Measurements from ENCODE around the gene EGR1. TPM values are rescaled to one million over a fixed set of nuclear protein-coding genes. Genes with fewer than 3 reads are reported as not detected.
"Not testable (repeated sequence)": the region's sequence is repeated elsewhere in the genome, so short reads cannot be mapped to it uniquely, and the experiment has no call there.

EGR1 gene
- polyA plus RNA-seq, 3 donors: 52.2 to 804 (median 703) TPM

DNA sequence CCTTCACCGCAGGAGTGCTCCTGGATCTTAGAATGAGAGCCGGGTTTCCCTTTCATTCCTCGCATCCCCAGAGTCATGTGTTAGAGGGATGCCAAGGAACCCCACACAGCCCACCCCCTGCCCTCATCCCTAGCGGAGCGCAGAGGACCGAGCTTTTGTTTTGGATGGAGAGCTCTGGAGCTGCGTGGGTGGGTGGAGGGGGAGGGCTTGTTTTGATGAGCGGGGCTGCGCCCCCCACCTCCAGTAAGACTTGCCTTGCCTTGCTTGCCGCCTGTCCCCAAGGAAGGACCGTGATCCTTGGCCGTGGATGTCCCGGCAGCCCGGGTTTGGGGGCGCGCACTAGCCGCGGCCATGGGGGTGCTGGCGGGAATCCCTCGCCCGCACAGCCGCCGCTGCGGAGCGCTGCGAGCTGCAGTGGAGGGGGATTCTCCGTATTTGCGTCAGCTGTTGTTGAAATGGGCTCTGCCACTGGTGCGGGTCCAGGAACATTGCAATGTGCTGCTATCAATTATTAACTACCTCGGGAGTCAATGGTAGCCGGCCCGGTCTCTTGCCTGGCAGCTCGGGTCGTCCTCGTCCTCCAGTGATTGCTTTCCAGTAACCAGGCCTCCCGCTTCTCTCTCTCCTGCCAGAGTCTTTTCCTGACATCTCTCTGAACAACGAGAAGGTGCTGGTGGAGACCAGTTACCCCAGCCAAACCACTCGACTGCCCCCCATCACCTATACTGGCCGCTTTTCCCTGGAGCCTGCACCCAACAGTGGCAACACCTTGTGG, 1.0 kb downstream of the EGR1 start:
- WGBS, 3 donors: 7 to 17% (median 13%) methylated on average over 39 of the region's 39 CpGs
- no peak overlapping the region for H3K27ac ChIP-seq (ENCODE audit: low read depth, low read length)

- 94 to 96% (median 94%) methylated on average over 43 to 45 of the region's 45 CpGs for WGBS, 3 donors
- no peak overlapping the region for H3K27ac ChIP-seq (ENCODE audit: low read depth, low read length)
These were observed 1.8 kb downstream of the EGR1 start for GRCh38 chr5:138466900-138467710.

DNA sequence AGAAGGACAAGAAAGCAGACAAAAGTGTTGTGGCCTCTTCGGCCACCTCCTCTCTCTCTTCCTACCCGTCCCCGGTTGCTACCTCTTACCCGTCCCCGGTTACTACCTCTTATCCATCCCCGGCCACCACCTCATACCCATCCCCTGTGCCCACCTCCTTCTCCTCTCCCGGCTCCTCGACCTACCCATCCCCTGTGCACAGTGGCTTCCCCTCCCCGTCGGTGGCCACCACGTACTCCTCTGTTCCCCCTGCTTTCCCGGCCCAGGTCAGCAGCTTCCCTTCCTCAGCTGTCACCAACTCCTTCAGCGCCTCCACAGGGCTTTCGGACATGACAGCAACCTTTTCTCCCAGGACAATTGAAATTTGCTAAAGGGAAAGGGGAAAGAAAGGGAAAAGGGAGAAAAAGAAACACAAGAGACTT, 2.4 kb downstream of the EGR1 start:
- 86 to 95% (median 91%) methylated on average over 14 of the region's 14 CpGs for WGBS, 3 donors
- H3K27ac ChIP-seq (ENCODE audit: low read depth, low read length): no peak overlapping the region

- no peak overlapping the region for H3K27ac ChIP-seq (ENCODE audit: low read depth, low read length)
- 90 to 92% (median 92%) methylated on average over 7 of the region's 7 CpGs for WGBS, 3 donors
These were observed 3.1 kb downstream of the EGR1 start for GRCh38 chr5:138468133-138468965.

DNA sequence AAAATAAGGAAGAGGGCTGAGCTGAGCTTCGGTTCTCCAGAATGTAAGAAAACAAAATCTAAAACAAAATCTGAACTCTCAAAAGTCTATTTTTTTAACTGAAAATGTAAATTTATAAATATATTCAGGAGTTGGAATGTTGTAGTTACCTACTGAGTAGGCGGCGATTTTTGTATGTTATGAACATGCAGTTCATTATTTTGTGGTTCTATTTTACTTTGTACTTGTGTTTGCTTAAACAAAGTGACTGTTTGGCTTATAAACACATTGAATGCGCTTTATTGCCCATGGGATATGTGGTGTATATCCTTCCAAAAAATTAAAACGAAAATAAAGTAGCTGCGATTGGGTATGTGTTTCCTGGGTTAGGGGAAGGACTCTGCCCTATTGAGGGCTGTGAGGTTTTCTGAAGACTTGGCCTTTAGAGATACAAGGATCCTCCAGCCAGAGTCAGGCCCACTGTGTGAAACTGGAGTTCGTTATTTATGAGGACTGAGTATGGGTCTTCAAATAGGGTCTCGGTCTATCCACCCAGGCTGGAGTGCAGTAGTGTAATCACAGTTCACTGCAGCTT, 3.8 kb downstream of the EGR1 start:
- 88 to 89% (median 89%) methylated on average over 8 of the region's 8 CpGs for WGBS, 3 donors
- H3K27ac ChIP-seq (ENCODE audit: low read depth, low read length): no peak overlapping the region

DNA sequence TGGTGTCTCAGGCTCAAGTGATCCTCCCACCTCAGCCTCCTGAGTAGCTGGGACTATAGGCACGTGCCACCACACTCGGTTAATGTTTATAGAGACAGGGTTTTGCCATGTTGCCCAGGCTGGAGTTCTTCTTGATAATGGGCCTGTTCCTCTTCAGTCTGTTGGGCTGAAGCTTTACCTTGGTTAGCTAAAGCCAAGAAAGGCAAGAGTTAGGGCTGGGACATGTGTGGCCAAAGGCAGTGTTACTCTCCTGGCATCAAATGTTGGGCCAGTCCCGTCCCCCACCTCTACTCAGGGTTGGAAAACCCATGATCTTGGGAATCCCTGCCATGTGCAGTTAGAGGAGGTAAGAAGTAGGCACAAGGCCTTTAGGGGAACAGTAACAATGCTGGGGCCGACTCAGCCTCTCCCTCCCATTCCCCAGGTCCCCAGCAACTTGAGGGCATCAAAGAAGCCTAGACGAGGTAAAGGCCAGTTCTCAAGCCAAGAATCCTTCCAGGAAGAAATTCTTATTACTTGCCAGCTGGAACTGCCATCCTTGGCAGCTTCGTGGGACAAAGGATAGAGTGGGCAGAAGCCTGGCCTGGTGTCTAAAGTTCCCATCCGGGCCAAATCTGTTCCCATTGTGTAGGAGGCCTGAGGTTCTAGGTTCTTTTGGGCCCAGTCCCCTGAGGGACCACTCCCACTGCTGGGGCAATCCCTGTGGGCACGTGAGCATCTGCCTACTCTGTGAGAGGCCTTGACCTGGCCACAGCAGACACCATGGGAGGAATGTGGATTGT, 4.5 kb downstream of the EGR1 start:
- 71 to 79% (median 75%) methylated on average over 8 of the region's 8 CpGs for WGBS, 3 donors
- no peak overlapping the region for H3K27ac ChIP-seq (ENCODE audit: low read depth, low read length)

DNA sequence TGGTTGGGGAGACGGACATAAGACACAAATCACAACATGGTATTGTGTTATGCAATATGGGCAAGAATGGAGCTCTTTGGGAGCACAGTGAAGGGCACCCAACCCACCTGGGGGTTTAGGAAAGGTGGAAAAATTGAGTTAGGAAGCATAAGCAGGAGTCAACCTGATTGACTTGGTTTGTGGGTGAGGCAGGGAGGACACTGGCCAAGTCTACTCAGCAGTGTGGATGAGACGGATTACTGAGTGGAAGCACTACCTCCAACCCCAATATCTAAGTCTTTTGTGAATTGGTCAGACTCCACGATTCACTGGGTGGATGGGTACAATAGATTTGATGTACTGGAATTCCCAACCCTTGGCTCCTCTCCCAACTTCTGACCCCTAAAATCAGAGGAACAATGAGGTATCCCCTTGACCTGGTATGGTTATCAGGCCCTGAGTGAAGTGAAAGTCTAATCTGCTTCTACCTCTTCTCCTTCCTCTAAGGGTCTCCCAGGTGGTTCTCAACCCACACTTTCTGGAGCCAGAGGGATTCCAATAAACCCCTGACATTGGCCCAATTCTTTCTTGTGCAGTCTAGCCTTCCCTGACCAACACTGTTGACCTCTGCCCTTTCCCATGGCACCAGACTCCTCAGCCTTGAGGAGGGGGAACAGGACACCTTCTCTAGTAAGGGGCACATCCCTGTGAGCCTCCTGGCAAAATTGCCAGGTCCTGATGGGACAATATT, 5.2 kb downstream of the EGR1 start:
- no peak overlapping the region for H3K27ac ChIP-seq (ENCODE audit: low read depth, low read length)
- 78 to 80% (median 78%) methylated on average over 3 of the region's 3 CpGs for WGBS, 3 donors

GRCh38 chr5:138471052-138471361, 5.7 kb downstream of the EGR1 start:
- WGBS, 3 donors: 65 to 90% (median 87%) methylated on average over 2 of the region's 2 CpGs
- H3K27ac ChIP-seq (ENCODE audit: low read depth, low read length): no peak overlapping the region

- no peak overlapping the region for H3K27ac ChIP-seq (ENCODE audit: low read depth, low read length)
- 35 to 59% (median 56%) methylated on average over 6 of the region's 6 CpGs for WGBS, 3 donors
These were observed 7.1 kb downstream of the EGR1 start for GRCh38 chr5:138472353-138472752.

GRCh38 chr5:138473151-138473550, 7.9 kb downstream of the EGR1 start:
- WGBS, 3 donors: 90 to 96% (median 94%) methylated on average over 5 of the region's 5 CpGs
- not testable (repeated sequence) for H3K27ac ChIP-seq (ENCODE audit: low read depth, low read length)

- WGBS, 3 donors: 87 to 93% (median 92%) methylated on average over 7 of the region's 7 CpGs
- no peak overlapping the region for H3K27ac ChIP-seq (ENCODE audit: low read depth, low read length)
These were observed 11.6 kb downstream of the EGR1 start for GRCh38 chr5:138476918-138477317.

DNA sequence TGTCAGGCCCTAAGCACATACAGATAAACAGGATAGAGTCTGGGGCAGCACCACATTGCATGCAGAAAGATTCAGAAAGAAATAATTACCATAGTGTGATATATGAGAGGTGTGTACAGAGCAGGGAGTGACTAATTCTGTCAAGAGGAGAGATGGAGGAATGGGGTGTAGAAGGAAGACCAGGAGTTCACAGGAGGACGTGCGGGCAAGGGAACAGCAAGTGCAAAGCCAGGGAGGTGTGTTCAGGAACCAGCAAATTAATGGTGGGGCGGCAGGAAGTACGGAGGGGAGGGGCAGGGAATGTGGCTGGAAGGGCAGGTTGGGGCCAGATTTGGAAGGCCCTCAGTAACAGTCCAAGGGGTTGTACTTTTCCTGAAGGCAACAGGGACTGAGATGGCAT, 17.4 kb downstream of the EGR1 start:
- H3K27ac ChIP-seq (ENCODE audit: low read depth, low read length): no peak overlapping the region
- WGBS, 3 donors: 61 to 74% (median 72%) methylated on average over 4 of the region's 4 CpGs

DNA sequence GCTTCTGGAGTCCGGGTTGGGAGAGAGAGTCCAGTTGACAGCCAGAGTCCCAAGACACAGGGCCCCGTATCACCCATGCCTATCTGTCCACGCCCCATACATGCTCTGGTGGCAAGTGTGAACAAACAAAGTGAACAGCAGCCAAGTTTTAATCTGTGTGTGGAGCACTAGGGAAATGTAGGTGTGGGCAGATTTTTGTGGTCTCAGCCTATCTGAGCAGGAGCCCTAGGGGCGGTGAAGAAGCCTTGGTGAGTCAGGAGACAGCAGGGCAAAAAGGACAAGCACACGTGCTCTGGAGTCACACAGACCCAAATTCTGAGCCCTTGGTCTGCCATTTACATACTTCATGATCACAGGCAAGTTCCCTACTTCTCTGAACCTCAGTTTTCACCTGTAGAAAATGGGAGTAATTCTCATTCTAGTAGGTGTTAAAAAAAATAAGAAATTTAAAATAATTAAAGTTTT, 23.2 kb downstream of the EGR1 start:
- WGBS, 3 donors: 50 to 87% (median 82%) methylated on average over 5 of the region's 5 CpGs
- no peak overlapping the region for H3K27ac ChIP-seq (ENCODE audit: low read depth, low read length)

- 51 to 75% (median 71%) methylated on average over 5 of the region's 5 CpGs for WGBS, 3 donors
- H3K27ac ChIP-seq (ENCODE audit: low read depth, low read length): no peak overlapping the region
These were observed 24.4 kb downstream of the EGR1 start for GRCh38 chr5:138489683-138490061.

DNA sequence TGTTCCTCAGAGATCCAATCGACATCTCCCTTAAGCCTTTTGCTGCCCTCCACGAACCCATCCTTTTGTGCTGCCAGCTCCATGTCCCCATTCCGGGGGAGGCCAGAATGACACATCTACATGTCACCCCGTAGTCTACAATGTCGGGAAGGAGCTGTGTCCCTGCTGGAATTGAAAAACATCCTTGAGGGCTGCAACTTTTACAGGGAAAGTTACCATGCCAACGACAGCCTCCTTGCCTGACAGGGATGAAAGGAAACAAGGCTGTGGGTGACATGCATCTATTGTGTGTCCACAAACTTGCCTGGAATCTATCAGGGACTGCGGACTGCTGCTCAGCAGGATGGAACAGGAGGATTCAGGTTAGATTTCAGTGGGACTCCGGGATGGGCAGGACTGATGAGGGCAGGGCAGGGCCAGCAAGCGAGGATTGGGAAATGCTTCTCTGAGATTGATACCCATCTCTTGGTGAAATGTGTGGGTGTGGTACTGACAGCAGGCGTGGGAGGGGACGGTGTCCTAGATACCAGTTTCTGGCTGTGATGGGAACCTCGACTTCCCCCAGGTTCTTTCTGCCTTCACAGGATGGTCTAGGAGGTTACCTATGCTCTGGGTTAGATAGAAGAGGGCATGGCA, 25.5 kb downstream of the EGR1 start:
- WGBS, 3 donors: 84 to 91% (median 85%) methylated on average over 12 of the region's 12 CpGs
- no peak overlapping the region for H3K27ac ChIP-seq (ENCODE audit: low read depth, low read length)

GRCh38 chr5:138491284-138491648, 26.0 kb downstream of the EGR1 start:
- WGBS, 3 donors: 56 to 77% (median 62%) methylated on average over 11 of the region's 11 CpGs
- no peak overlapping the region for H3K27ac ChIP-seq (ENCODE audit: low read depth, low read length)
